Measurements from ENCODE around the gene EGR2. TPM values are rescaled to one million over a fixed set of nuclear protein-coding genes. Genes with fewer than 3 reads are reported as not detected.

Gene EGR2
- total and polyA plus RNA-seq, 4 donors: 0.82 to 15.5 (median 5.4) TPM

GRCh38 chr10:62812672-62813439 lies 3.3 kb downstream of the EGR2 start:
- no peak for TF ChIP-seq CTCF (IDR thresholded peaks at IDR 0.05; ENCODE audit: control extremely low read depth, extremely low read depth)
- H3K27me3 ChIP-seq (ENCODE audit: control insufficient read depth in 3 of 3, insufficient read depth in 3 of 3, low read length in 2 of 3): peaks cover 0 to 38% (median 19%) of the 10 kb centered on the region in 3 donors
- ATAC-seq (ENCODE audit: insufficient read depth, low FRiP score) (no peak), DNase-seq (no peak)
- H3K4me1 ChIP-seq (ENCODE audit: control insufficient read depth in 5 of 5, insufficient read depth in 5 of 5, low read length in 5 of 5): peaks cover 4 to 32% (median 8%) of the 10 kb centered on the region in 5 donors
- no peak overlapping the region for H3K4me3 ChIP-seq
- no peak overlapping the region for H3K9ac ChIP-seq (ENCODE audit: insufficient read depth in 1 of 2, low read length in 2 of 2)
- H3K36me3 ChIP-seq (ENCODE audit: control insufficient read depth in 4 of 4, insufficient read depth in 4 of 4, low read length in 4 of 4): peaks cover 0 to 3% (median 0%) of the 10 kb centered on the region in 4 donors
- H3K27ac ChIP-seq (ENCODE audit: low read depth in 1 of 2, low read length in 1 of 2): no peak overlapping the region
- H3K9me3 ChIP-seq (ENCODE audit: control insufficient read depth in 4 of 4, insufficient read depth in 3 of 4, low read length in 3 of 4): no peaks in the 10 kb centered on the region
- WGBS, 2 donors: 89 to 94% methylated on average over 13 of the region's 13 CpGs

GRCh38 chr10:62811159-62811875 lies 4.8 kb downstream of the EGR2 start:
- H3K4me3 ChIP-seq: no peak overlapping the region
- no peak overlapping the region for H3K27ac ChIP-seq (ENCODE audit: low read depth in 1 of 2, low read length in 1 of 2)
- H3K9ac ChIP-seq (ENCODE audit: insufficient read depth in 1 of 2, low read length in 2 of 2): no peak overlapping the region
- DNase-seq: no peak
- peaks cover 0 to 13% (median 0%) of the 10 kb centered on the region in 4 donors for H3K36me3 ChIP-seq (ENCODE audit: control insufficient read depth in 4 of 4, insufficient read depth in 4 of 4, low read length in 4 of 4)
- no peak for TF ChIP-seq CTCF (IDR thresholded peaks at IDR 0.05; ENCODE audit: control extremely low read depth, extremely low read depth)
- peaks cover 0 to 38% (median 19%) of the 10 kb centered on the region in 3 donors for H3K27me3 ChIP-seq (ENCODE audit: control insufficient read depth in 3 of 3, insufficient read depth in 3 of 3, low read length in 2 of 3)
- ATAC-seq (ENCODE audit: insufficient read depth, low FRiP score): no peak
- no peaks in the 10 kb centered on the region for H3K9me3 ChIP-seq (ENCODE audit: control insufficient read depth in 4 of 4, insufficient read depth in 3 of 4, low read length in 3 of 4)
- 84 to 87% methylated on average over 10 of the region's 10 CpGs for WGBS, 2 donors
- peaks cover 5 to 35% (median 12%) of the 10 kb centered on the region in 5 donors for H3K4me1 ChIP-seq (ENCODE audit: control insufficient read depth in 5 of 5, insufficient read depth in 5 of 5, low read length in 5 of 5)

- TF ChIP-seq CTCF (IDR thresholded peaks at IDR 0.05; ENCODE audit: control extremely low read depth, extremely low read depth): no peak
- Histone ChIP-seq H3K9me3 (ENCODE audit: control insufficient read depth in 4 of 4, insufficient read depth in 3 of 4, low read length in 3 of 4) (no peaks in the 10 kb centered on the region), H3K36me3 (ENCODE audit: control insufficient read depth in 4 of 4, insufficient read depth in 4 of 4, low read length in 4 of 4) (peaks cover 0 to 14% (median 2%) of the 10 kb centered on the region in 4 donors), H3K4me1 (ENCODE audit: control insufficient read depth in 5 of 5, insufficient read depth in 5 of 5, low read length in 5 of 5) (peaks cover 0 to 32% (median 11%) of the 10 kb centered on the region in 5 donors), H3K27ac (ENCODE audit: low read depth in 1 of 2, low read length in 1 of 2) (no peak overlapping the region), H3K4me3 (no peak overlapping the region), H3K27me3 (ENCODE audit: control insufficient read depth in 3 of 3, insufficient read depth in 3 of 3, low read length in 2 of 3) (peaks cover 0 to 29% (median 14%) of the 10 kb centered on the region in 3 donors), H3K9ac (ENCODE audit: insufficient read depth in 1 of 2, low read length in 2 of 2) (no peak overlapping the region)
- 82 to 88% methylated on average over 8 of the region's 8 CpGs for WGBS, 2 donors
- DNase-seq (no peak), ATAC-seq (ENCODE audit: insufficient read depth, low FRiP score) (no peak)
Observed at GRCh38 chr10:62810156-62810902, 5.8 kb downstream of the EGR2 start.

All from lung (tissue), 12 donors.